CD4-positive, alpha-beta T cell treated with Interleukin-17A for 1 hour (primary cell): ENCODE results near the gene SPRR2G.
"Not testable (repeated sequence)": the region's sequence is repeated elsewhere in the genome, so short reads cannot be mapped to it uniquely, and the experiment has no call there.

Experiments used
- DNase-seq: peaks from one replicate; pipeline ENCODE4 v3.0.0-alpha.2; 2020

The SPRR2G gene

DNA sequence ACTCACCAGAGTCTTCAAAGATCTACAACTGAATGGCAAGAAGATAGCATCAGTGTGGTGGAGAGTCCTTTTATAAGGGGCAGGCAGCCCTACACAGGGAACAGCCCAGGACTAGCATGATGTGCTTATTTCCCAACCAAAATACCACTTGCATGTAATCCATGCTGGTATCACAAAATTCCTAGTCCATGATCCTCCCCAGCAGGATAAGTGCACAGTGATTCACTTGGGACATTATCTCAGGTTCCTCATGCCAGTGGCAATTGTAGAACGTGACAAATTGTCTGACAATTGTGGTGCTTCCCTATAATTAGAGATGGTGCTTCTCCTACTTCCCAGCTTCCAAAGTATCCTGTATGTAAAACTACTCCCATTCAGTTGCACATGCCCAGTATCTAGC, at the start of gene SPRR2G:
SPRR2G (minus strand) TSS at position 45 of the 400 bp plus-strand sequence. CDS start 780 bp downstream, outside the sequence.
- no peak for DNase-seq

GRCh38 chr1:153195216-153195615, 44.5 kb upstream of the SPRR2G start:
- no peak for DNase-seq

DNA sequence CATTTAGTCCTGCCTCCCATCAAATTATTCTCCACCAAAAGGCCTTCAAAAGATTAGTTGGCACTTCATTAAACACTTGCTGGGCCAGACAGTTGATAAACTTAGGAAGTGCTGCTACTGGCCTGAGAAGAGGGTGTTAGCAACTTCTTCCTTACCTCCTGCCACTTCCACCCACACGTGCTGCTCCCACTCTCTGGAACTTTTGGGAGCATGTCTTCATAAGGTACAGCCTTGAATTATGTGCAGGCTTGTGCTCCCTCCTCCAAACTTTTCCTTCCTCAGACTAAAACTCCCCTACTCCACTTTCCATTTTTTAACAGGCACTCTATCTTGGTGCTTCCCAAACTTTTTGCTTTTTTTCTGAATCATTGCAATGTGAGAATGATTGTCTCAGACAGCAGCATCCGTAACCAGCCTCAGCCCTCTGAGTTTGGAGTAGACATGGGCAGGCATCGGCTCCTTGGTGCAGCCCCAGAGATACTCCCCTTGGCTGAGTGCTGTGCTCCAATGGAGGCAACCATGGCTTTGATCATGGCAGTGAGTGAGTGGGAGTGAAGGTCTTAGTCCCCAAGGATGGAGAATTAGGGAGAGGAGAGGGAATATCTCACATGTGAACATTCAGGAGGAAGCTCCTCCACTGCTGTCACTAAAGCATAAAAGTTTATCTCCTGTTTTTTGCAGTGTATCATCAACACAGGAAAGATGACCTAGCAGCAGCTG, 43.8 kb upstream of the SPRR2G start:
- no peak for DNase-seq

DNA sequence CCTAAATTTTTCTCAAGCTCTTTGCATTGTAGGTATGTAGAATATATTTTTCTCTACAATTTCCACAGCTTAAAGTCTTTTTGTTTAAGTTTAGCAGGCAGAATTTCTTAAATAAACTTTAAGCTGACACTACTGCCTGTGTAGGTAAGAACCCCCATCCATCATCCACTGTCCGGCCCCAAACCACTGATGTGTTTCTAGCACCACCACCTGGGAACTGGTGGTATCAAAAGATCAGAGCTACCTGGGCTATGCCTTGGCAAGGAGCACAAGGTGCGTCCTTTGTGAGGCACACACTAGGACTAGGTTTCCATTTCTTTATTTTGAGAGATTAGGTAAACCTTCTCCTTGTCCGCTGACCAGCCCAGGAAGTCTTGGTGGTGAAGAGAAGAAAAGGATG, 42.0 kb upstream of the SPRR2G start:
- DNase-seq = no peak

DNA sequence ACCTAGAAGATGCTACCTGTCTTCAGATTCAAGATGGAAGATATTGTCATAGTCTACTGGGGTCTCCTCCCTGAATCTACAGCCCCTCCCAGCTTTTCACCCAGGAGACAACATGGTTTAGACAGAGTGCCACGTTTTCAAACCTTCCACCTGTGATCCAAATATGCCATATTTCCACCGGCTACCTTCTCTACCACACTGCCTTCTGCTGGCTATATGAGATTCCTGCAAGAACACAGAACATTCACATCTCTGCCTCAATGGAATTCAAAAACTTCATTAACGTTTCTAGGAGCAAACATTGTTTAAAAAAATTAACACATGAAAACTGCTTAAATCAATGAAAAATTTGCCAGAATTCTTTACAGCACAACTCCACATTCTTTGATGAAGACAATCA, 39.7 kb upstream of the SPRR2G start:
- no peak for DNase-seq

- not testable (repeated sequence) for DNase-seq
Measured at GRCh38 chr1:153188301-153188700, 37.6 kb upstream of the SPRR2G start.

DNA sequence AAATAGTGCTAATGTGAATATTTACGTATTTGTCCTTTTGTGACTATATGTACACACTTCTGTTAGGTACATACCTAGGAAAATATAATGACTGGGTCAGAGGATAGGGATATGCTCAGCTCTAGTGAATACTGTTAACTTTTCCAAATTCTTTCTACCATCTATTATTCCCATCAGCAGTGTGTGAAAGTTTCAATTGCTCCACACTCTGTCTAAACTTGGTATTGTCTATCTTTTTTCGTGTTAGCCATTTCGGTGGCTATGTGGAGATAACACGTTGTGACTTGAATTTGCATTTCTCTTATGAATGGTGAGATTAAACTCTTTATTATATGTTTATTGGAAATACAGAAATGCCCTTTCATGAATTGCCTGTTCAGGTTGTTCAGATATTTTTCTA, 29.9 kb upstream of the SPRR2G start:
- DNase-seq = no peak

GRCh38 chr1:153178922-153179321, 28.2 kb upstream of the SPRR2G start:
- DNase-seq = no peak

- no peak for DNase-seq
Measured at GRCh38 chr1:153174624-153175023, 23.9 kb upstream of the SPRR2G start.

- DNase-seq = no peak
Measured at GRCh38 chr1:153168686-153169085, 18.0 kb upstream of the SPRR2G start.

- DNase-seq = no peak
Measured at GRCh38 chr1:153155541-153155940, 4.9 kb upstream of the SPRR2G start.

- no peak for DNase-seq
Measured at GRCh38 chr1:153152481-153152880, 1.8 kb upstream of the SPRR2G start.

DNA sequence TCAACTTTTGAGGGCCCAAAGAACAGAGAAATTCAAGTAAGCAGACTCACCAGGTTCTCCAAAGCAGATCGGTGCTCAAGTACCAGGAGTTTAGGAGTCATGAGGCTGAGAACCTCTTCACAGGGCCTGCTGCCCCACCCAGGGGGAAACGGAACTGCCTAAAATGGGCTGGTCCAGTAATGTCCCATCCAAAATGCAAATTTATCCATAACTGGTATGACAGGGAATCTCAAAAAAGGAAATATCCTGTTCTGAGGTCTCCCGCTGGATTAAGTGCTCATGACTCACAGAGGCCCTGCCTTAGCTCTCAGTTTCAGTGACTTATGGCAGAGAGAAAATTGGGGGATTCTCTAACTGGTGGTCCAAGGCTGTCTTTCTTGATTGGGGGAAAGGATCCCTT, 9.3 kb downstream of the SPRR2G start:
- no peak for DNase-seq

- DNase-seq = no peak
Measured at GRCh38 chr1:153140484-153140883, 10.2 kb downstream of the SPRR2G start.

GRCh38 chr1:153133743-153134142, 16.9 kb downstream of the SPRR2G start:
- no peak for DNase-seq

- no peak for DNase-seq
Measured at GRCh38 chr1:153133267-153133666, 17.4 kb downstream of the SPRR2G start.

DNA sequence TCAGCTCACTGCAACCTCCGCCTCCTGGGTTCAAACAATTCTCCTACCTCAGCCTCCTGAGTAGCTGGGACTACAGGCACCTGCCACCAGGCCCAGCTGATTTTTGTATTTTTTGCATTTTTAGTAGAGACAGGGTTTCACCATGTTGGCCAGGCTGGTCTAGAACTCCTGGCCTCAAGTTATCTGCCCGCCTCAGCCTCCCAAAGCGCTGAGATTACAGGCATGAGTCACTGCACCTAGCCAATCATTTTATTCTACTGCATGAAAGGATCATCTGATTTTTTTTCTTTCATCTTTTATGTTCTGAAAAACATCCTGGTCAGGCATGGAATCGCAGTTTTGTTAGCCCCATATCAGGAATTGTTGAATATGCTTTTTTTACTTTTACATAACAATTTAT, 22.0 kb downstream of the SPRR2G start:
- not testable (repeated sequence) for DNase-seq

GRCh38 chr1:153127296-153127695, 23.4 kb downstream of the SPRR2G start:
- DNase-seq = no peak

DNA sequence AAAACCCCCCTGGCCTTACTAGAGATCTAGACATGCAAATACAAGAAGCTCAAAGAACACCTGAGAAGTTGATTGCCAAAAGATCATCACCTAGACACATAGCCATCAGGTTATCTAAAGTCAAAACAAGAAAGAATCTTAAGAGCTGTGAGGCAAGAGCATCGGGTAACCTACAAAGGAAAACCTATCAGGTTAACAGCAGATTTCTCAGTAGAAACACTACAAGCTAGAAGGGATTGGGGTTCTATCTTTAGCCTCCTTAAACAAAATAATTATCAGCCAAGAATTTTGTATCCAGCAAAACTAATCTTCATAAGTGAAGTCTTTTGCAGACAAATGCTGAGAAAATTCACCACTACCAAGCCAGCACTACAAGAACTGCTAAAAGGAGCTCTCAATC, 25.2 kb downstream of the SPRR2G start:
- no peak for DNase-seq

DNA sequence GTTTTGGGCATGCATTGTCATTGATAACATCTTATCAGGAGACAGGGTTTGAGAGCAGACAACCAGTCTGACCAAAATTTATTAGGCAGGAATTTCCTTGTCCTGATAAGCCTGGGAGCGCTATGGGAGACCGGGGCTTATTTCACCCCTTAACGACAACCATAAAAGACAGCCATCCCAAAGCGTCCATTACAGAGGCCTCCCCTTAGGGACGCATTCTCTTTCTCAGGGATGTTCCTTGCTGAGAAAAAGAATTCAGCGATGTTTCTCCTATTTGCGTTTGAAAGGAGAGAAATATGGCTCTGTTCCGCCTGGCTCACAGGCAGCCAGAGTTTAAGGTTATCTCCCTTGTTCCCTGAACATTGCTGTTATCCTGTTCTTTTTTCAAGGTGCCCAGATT, 26.9 kb downstream of the SPRR2G start:
- DNase-seq = not testable (repeated sequence)

GRCh38 chr1:153122831-153123421, 27.8 kb downstream of the SPRR2G start:
- DNase-seq = no peak

DNA sequence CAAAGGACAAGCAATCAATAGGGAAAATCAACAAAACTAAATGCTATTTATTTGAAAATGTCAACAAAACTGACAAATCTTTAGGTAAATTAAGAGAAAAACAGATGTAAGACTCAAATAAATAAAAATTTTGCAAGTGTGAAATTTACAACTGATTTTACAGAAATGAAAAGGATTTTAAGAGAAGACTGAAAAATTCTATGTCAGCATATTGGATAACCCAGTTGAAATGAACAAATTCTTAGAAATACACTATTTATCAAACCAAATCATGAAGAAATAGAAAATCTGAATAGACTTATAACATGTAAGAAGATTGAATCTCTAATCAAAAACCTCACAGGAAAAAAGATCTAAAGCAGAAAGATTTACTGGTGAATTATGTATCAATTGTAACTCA, 29.7 kb downstream of the SPRR2G start:
- DNase-seq = no peak

DNA sequence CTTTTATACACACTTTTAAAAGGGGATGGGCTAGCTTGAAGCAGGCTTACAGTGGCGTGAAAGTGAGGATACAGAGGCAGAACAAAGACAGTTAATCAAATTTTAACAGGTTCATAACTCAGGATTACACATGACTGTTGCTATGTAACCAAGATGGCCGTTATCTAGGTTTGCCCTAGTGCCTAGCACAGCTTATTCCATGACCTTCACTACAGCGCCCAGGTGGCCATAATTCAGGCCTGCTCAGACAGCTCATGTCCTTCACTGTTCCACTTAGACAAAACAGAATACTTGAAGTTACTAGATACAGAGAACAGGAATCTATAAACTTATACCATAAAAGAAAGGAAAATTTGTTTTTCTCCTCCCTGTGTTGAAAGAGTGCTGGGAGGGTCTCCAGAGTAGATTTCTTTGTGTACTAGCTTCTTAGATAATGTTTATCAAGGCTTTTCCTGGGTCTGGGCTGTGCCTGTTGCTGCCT, 31.2 kb downstream of the SPRR2G start:
- no peak for DNase-seq

- DNase-seq = not testable (repeated sequence)
Measured at GRCh38 chr1:153115264-153115663, 35.4 kb downstream of the SPRR2G start.

GRCh38 chr1:153113416-153113815, 37.3 kb downstream of the SPRR2G start, which contains the start of gene SPRR2F:
Gene SPRR2F (minus strand): TSS chr1:153113516. CDS start chr1:153112733, 783 bp downstream.
- no peak for DNase-seq
